ENCODE data around the gene PCDHAC2. TPM values are rescaled to one million over a fixed set of nuclear protein-coding genes. Genes with fewer than 3 reads are reported as not detected.

Gene PCDHAC2
- total RNA-seq, 1 experiment from 2014 or later: 0.03 TPM

Small RNA genes within 50 kb of the gene (small RNA-seq; reads per million reads assigned to genes)
- gene AC010223.1: not detected

Other genes with a start within 250 kb of the PCDHAC2 start
- not detected in 2 replicates for gene PCDHA1, start 180.3 kb upstream of the PCDHAC2 start, total RNA-seq (2014; rRNA removed; shearing (Covaris generic))
- gene PCDHA2, start 171.6 kb upstream of the PCDHAC2 start, total RNA-seq (2014; rRNA removed; shearing (Covaris generic)): 0.05 TPM in 1 of 2 replicates, not detected in the other
- not detected in 2 replicates for gene PCDHA3, start 165.4 kb upstream of the PCDHAC2 start, total RNA-seq (2014; rRNA removed; shearing (Covaris generic))
- not detected in 2 replicates for gene PCDHA4, start 159.4 kb upstream of the PCDHAC2 start, total RNA-seq (2014; rRNA removed; shearing (Covaris generic))
- not detected in 2 replicates for gene PCDHA5, start 144.9 kb upstream of the PCDHAC2 start, total RNA-seq (2014; rRNA removed; shearing (Covaris generic))
- gene PCDHA6, start 138.5 kb upstream of the PCDHAC2 start, total RNA-seq (2014; rRNA removed; shearing (Covaris generic)): not detected in 2 replicates
- gene PCDHA7, start 132.2 kb upstream of the PCDHAC2 start, total RNA-seq (2014; rRNA removed; shearing (Covaris generic)): not detected in 2 replicates
- not detected in 2 replicates for gene PCDHA8, start 125.3 kb upstream of the PCDHAC2 start, total RNA-seq (2014; rRNA removed; shearing (Covaris generic))
- gene PCDHA9, start 118.1 kb upstream of the PCDHAC2 start, total RNA-seq (2014; rRNA removed; shearing (Covaris generic)): not detected in 2 replicates
- gene PCDHA10, start 110.6 kb upstream of the PCDHAC2 start, total RNA-seq (2014; rRNA removed; shearing (Covaris generic)): 0.25 TPM in 1 of 2 replicates, not detected in the other
- gene PCDHA11, start 97.5 kb upstream of the PCDHAC2 start, total RNA-seq (2014; rRNA removed; shearing (Covaris generic)): not detected in 2 replicates
- gene PCDHA12, start 91.2 kb upstream of the PCDHAC2 start, total RNA-seq (2014; rRNA removed; shearing (Covaris generic)): 0.13 TPM in 1 of 2 replicates, not detected in the other
- not detected in 2 replicates for gene PCDHA13, start 84.4 kb upstream of the PCDHAC2 start, total RNA-seq (2014; rRNA removed; shearing (Covaris generic))
- not detected in 2 replicates for gene PCDHAC1, start 40.2 kb upstream of the PCDHAC2 start, total RNA-seq (2014; rRNA removed; shearing (Covaris generic))
- gene PCDHB1, start 84.9 kb downstream of the PCDHAC2 start, total RNA-seq (2014; rRNA removed; shearing (Covaris generic)): not detected in 2 replicates
- gene PCDHB2, start 128.1 kb downstream of the PCDHAC2 start, total RNA-seq (2014; rRNA removed; shearing (Covaris generic)): 0.13 TPM in 1 of 2 replicates, not detected in the other
- gene PCDHB3, start 134.0 kb downstream of the PCDHAC2 start, total RNA-seq (2014; rRNA removed; shearing (Covaris generic)): 0.03 TPM in 1 of 2 replicates, not detected in the other
- gene PCDHB4, start 155.3 kb downstream of the PCDHAC2 start, total RNA-seq (2014; rRNA removed; shearing (Covaris generic)): not detected in 2 replicates
- gene PCDHB5, start 168.7 kb downstream of the PCDHAC2 start, total RNA-seq (2014; rRNA removed; shearing (Covaris generic)): not detected in 2 replicates
- not detected in 2 replicates for gene PCDHB6, start 183.6 kb downstream of the PCDHAC2 start, total RNA-seq (2014; rRNA removed; shearing (Covaris generic))
- 0.05 TPM in 2 replicates for gene PCDHB7, start 206.2 kb downstream of the PCDHAC2 start, total RNA-seq (2014; rRNA removed; shearing (Covaris generic))
- gene PCDHB8, start 211.3 kb downstream of the PCDHAC2 start, total RNA-seq (2014; rRNA removed; shearing (Covaris generic)): 0.16 TPM in 1 of 2 replicates, not detected in the other
- 0.05 and 0.69 TPM in 2 replicates for gene PCDHB16, start 215.9 kb downstream of the PCDHAC2 start, total RNA-seq (2014; rRNA removed; shearing (Covaris generic))
- 0.03 and 0.25 TPM in 2 replicates for gene PCDHB9, start 220.7 kb downstream of the PCDHAC2 start, total RNA-seq (2014; rRNA removed; shearing (Covaris generic))
- 0.05 TPM in 1 of 2 replicates, not detected in the other for gene PCDHB10, start 225.9 kb downstream of the PCDHAC2 start, total RNA-seq (2014; rRNA removed; shearing (Covaris generic))
- 0.23 TPM in 1 of 2 replicates, not detected in the other for gene PCDHB11, start 233.2 kb downstream of the PCDHAC2 start, total RNA-seq (2014; rRNA removed; shearing (Covaris generic))
- 0.13 and 0.18 TPM in 2 replicates for gene PCDHB12, start 242.2 kb downstream of the PCDHAC2 start, total RNA-seq (2014; rRNA removed; shearing (Covaris generic))
- gene PCDHB13, start 247.4 kb downstream of the PCDHAC2 start, total RNA-seq (2014; rRNA removed; shearing (Covaris generic)): 0.05 and 0.15 TPM in 2 replicates